MCF 10A (cell line): ENCODE measurements around the gene KIAA1614. TPM values are rescaled to one million over a fixed set of nuclear protein-coding genes. Genes with fewer than 3 reads are reported as not detected.

ENCODE experiments used
- BruUV-seq: library from RNA; stranded (reverse); fragments of 400-500 nt; replicated peaks from 2 replicates; lab custom pipeline; 2021; lab: Mats Ljungman, UMichigan
- CTCF ChIA-PET: fragments of 300-600 bp; sonication (Branson Sonifier 250); formaldehyde crosslinking; extraction: SDS; loops from one replicate; lab custom pipeline; 2021; ENCODE audit warnings: antibody characterized with exemption, inconsistent platforms; lab: Yijun Ruan, JAX
- POLR2A ChIA-PET: fragments of 300-600, 350-650 bp; sonication (Branson Sonifier 250); formaldehyde crosslinking; extraction: SDS; loops from one replicate; lab custom pipeline; 2020; ENCODE audit warnings: antibody characterized with exemption, inconsistent platforms; lab: Yijun Ruan, JAX
- DNase-seq: peaks from one replicate; pipeline ENCODE4 v3.0.0-alpha.2; 2018; ENCODE audit not compliant: unreplicated experiment
- H3K27ac Mint-ChIP-seq: one replicate; pipeline ENCODE4 v1.8.0; 2022; ENCODE audit warnings: mild to moderate bottlenecking, low read depth, mixed read lengths; ENCODE audit not compliant: unreplicated experiment
- H3K27me3 Mint-ChIP-seq: one replicate; pipeline ENCODE4 v1.8.0; 2022; ENCODE audit warnings: mixed read lengths; ENCODE audit not compliant: insufficient read depth, unreplicated experiment
- H3K36me3 Mint-ChIP-seq: one replicate; pipeline ENCODE4 v1.8.0; 2022; ENCODE audit warnings: mild to moderate bottlenecking, moderate library complexity, mixed read lengths; ENCODE audit not compliant: insufficient read depth, unreplicated experiment
- H3K4me1 Mint-ChIP-seq: one replicate; pipeline ENCODE4 v1.8.0; 2022; ENCODE audit warnings: mixed read lengths; ENCODE audit not compliant: insufficient read depth, unreplicated experiment
- H3K4me3 Mint-ChIP-seq: one replicate; pipeline ENCODE4 v1.8.0; 2022; ENCODE audit warnings: mild to moderate bottlenecking, moderate library complexity, mixed read lengths; ENCODE audit not compliant: unreplicated experiment
- H3K9me3 Mint-ChIP-seq: one replicate; pipeline ENCODE4 v1.8.0; 2022; ENCODE audit warnings: mixed read lengths; ENCODE audit not compliant: unreplicated experiment
- CTCF ChIP-seq: fragments of 200-600 bp; IDR thresholded peaks from one replicate; pipeline ENCODE4 v1.8.0; 2022; ENCODE audit warnings: antibody characterized with exemption, mild to moderate bottlenecking; ENCODE audit not compliant: unreplicated experiment
- intact Hi-C: fragments of 100-400 bp; cut with micrococcal nuclease; formaldehyde crosslinking; loops from 2 replicates; pipeline ENCODE4 v1.14.1; 2022
- total RNA-seq: library from RNA; stranded (reverse); gene quantifications from 2 replicates; pipeline ENCODE4 v1.2.3, GENCODE V29; 2022

Gene KIAA1614
- total RNA-seq, 1 experiment from 2014 or later = 1.1 TPM

GRCh38 chr1:180884588-180885300, 28.0 kb upstream of the KIAA1614 start:
- TSS peak; percentile 20 for BruUV-seq
- Mint-ChIP-seq H3K4me3 (no peak overlapping the region), H3K9me3 (no peaks in the 10 kb centered on the region), H3K27ac (no peak overlapping the region), H3K36me3 (peaks cover 22% of the 10 kb centered on the region), H3K27me3 (no peaks in the 10 kb centered on the region), H3K4me1 (peaks cover 14% of the 10 kb centered on the region)
- DNase-seq = no peak
- intact Hi-C loops = loop anchor here (5.0 kb wide), 2 partner anchors 138 to 153 kb away; partner anchors contain the start of gene STX6
- POLR2A ChIA-PET = interaction anchor here (0.9 to 1.7 kb wide), 5 partner anchors 130 to 257 kb away, joined by 3 to 4 read pairs (median 3); partner anchors contain the start of gene STX6
- CTCF ChIA-PET = interaction anchor here (0.6 to 8.3 kb wide), 8 partner anchors 11 to 545 kb away, joined by 3 to 124 read pairs (median 4); no protein-coding TSS in a partner anchor
- no peak for TF ChIP-seq CTCF

DNA sequence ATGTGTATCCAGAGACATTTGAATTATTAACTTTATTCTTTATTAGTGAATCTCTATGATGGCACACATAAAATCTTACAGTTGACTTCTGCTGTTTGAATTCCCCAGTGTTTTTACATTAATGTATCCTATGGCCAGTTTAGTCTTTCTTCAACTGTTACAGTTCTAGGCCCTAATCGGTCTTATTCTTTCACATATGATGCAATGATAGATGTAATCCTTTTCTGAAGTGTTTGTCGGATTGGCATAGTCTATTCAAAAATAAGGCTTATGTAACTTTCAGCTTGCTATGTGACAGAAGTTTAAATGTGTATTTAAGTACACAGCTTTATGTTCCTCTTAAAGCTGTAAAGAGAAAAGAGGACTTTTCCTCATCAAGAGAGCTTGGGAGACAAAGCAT, 26.4 kb upstream of the KIAA1614 start:
- intact Hi-C loops = no loop called here
- H3K36me3 Mint-ChIP-seq = peaks cover 17% of the 10 kb centered on the region
- no peaks in the 10 kb centered on the region for H3K27me3 Mint-ChIP-seq
- peaks cover 7% of the 10 kb centered on the region for H3K4me1 Mint-ChIP-seq
- BruUV-seq = no TSS peak
- DNase-seq = no peak
- no peak overlapping the region for H3K4me3 Mint-ChIP-seq
- TF ChIP-seq CTCF = no peak
- H3K27ac Mint-ChIP-seq = no peak overlapping the region
- no peaks in the 10 kb centered on the region for H3K9me3 Mint-ChIP-seq
- ChIA-PET POLR2A (interaction anchor here (0.9 to 1.4 kb wide), 3 partner anchors 9 to 384 kb away, joined by 3 read pairs; partner anchors contain the start of genes ACBD6 and IER5), CTCF (interaction anchor here (0.5 to 8.3 kb wide), 7 partner anchors 23 to 666 kb away, joined by 3 to 124 read pairs (median 5); no protein-coding TSS in a partner anchor)

- intact Hi-C loops = no loop called here
Measured at GRCh38 chr1:180887841-180888240, 24.9 kb upstream of the KIAA1614 start.

More at GRCh38 chr1:180887841-180888240, 24.9 kb upstream of the KIAA1614 start:
- POLR2A ChIA-PET = interaction anchor here (0.6 to 1.0 kb wide), 2 partner anchors 10 to 113 kb away, joined by 3 read pairs; no protein-coding TSS in a partner anchor
- H3K4me1 Mint-ChIP-seq = no peaks in the 10 kb centered on the region
- CTCF ChIA-PET = interaction anchor here (0.7 to 8.3 kb wide), 6 partner anchors 15 to 280 kb away, joined by 3 to 124 read pairs (median 4); no protein-coding TSS in a partner anchor
- no peak overlapping the region for H3K27ac Mint-ChIP-seq
- no peaks in the 10 kb centered on the region for H3K9me3 Mint-ChIP-seq
- H3K27me3 Mint-ChIP-seq = no peaks in the 10 kb centered on the region
- H3K36me3 Mint-ChIP-seq = peaks cover 22% of the 10 kb centered on the region
- H3K4me3 Mint-ChIP-seq = no peak overlapping the region
- no peak for DNase-seq
- BruUV-seq = no TSS peak
- TF ChIP-seq CTCF = no peak
